ENCODE data around the gene SLC34A1. TPM values are rescaled to one million over a fixed set of nuclear protein-coding genes. Genes with fewer than 3 reads are reported as not detected.
A peak's percentile ranks its signal among the peaks of the same experiment; 100 is the strongest.
"Not testable (repeated sequence)": the region's sequence is repeated elsewhere in the genome, so short reads cannot be mapped to it uniquely, and the experiment has no call there.

SLC34A1 gene
- total RNA-seq, 2 donors from 2014 or later = not detected

DNA sequence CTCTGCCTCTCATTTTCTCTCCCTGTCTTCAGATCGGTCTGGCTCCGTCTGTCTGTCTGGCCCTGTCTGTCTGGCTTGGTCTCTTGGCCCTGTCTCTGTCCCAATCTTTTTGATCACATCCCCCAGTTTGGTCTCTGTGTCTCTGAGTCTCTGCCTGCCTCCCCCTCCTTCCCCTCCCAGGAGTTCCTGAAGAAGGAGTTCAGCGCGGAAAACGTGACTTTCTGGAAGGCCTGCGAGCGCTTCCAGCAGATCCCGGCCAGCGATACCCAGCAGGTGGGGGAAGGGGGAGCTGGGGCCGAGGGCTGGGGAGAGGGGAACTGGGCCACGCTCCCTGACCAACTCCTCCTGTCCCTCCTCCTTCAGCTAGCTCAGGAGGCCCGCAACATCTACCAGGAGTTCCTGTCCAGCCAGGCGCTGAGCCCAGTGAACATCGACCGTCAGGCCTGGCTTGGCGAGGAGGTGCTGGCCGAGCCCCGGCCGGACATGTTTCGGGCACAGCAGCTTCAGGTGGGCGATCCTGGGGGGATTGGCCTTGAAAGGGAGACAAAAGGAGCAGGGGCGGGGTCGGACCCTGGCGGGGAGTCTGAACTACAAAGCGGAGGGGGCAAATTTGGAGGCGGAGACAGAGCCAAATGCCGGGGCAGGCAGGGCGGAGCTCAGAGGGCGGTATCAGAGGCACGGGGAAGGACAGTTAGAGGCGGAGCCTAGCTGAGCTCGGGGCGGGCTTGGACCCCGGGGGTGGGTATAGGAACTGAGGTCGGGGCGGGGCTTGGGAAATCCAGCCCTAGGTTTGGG, 17.5 kb upstream of the SLC34A1 start:
- intact Hi-C loops (cut with DNase I) = no loop called here
- DNase-seq (ENCODE audit: low spot score) = peak; percentile 96

DNA sequence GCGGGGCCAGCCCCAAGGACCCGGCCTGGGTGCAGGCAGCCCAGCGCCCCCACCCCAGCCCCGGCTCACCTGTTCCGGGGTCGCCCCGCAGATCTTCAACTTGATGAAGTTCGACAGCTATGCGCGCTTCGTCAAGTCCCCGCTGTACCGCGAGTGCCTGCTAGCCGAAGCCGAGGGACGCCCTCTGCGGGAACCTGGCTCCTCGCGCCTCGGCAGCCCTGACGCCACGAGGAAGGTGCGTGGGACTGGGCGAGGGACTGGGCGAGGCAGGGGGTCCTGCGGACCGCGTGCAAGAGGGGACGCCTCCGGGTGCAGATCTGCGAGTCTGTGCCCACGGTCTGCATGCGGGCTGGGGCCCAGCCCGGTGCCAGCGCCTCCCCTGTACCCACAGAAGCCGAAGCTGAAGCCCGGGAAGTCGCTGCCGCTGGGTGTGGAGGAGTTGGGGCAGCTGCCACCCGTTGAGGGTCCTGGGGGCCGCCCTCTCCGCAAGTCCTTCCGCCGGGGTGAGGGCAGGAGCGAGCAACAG, 16.8 kb upstream of the SLC34A1 start:
- no peak for DNase-seq (ENCODE audit: low spot score)

DNA sequence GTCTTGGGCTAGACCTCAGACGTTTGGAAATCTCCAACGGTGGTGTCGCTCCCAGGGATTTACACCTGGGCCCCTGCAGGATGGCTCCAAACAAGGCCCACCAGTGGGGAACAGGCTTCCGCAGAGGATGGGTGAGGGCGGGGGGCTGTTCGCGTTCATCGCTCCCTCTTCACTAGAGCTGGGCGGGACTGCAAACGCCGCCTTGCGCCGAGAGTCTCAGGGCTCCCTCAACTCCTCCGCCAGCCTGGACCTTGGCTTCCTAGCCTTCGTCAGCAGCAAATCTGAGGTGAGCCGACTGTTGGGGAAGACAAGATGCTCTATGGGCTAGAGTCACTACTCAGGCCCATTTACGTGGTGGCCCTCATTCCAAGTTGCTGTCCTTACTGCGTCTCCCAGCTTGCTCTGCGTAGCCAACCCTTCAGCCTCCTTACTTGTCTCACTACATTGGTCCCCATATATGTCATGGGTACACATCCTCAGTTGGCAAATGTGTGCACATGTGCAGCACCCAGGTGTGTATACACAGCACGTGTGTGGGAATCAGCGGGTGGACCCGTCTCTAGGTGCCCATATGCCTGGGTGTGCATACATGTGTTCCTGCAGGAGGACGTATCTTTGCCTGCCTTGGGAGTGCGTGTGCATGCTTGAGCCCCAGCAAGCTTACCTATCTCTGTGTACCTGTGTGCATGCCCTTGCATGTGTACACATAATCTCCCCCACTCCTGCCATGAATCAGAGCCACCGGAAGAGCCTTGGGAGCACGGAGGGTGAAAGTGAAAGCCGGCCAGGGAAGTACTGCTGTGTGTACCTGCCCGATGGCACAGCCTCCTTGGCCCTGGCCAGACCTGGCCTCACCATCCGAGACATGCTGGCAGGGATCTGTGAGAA, 16.0 kb upstream of the SLC34A1 start:
- intact Hi-C loops (cut with DNase I) = no loop called here
- no peak for DNase-seq (ENCODE audit: low spot score)

More for the DNA sequence above, 16.8 kb upstream of the SLC34A1 start:
- intact Hi-C loops (cut with DNase I) = no loop called here

- intact Hi-C loops (cut with DNase I) = no loop called here
- DNase-seq (ENCODE audit: low spot score) = no peak
These were observed 15.2 kb upstream of the SLC34A1 start for GRCh38 chr5:177368869-177369644.

- intact Hi-C loops (cut with DNase I) = no loop called here
- no peak for DNase-seq (ENCODE audit: low spot score)
These were observed 14.4 kb upstream of the SLC34A1 start for GRCh38 chr5:177369645-177370440.

- intact Hi-C loops (cut with DNase I) = no loop called here
- DNase-seq (ENCODE audit: low spot score) = peak; percentile 96
These were observed 13.6 kb upstream of the SLC34A1 start for GRCh38 chr5:177370488-177371119.

GRCh38 chr5:177371120-177372033, 12.9 kb upstream of the SLC34A1 start:
- intact Hi-C loops (cut with DNase I) = no loop called here
- no peak for DNase-seq (ENCODE audit: low spot score)

DNA sequence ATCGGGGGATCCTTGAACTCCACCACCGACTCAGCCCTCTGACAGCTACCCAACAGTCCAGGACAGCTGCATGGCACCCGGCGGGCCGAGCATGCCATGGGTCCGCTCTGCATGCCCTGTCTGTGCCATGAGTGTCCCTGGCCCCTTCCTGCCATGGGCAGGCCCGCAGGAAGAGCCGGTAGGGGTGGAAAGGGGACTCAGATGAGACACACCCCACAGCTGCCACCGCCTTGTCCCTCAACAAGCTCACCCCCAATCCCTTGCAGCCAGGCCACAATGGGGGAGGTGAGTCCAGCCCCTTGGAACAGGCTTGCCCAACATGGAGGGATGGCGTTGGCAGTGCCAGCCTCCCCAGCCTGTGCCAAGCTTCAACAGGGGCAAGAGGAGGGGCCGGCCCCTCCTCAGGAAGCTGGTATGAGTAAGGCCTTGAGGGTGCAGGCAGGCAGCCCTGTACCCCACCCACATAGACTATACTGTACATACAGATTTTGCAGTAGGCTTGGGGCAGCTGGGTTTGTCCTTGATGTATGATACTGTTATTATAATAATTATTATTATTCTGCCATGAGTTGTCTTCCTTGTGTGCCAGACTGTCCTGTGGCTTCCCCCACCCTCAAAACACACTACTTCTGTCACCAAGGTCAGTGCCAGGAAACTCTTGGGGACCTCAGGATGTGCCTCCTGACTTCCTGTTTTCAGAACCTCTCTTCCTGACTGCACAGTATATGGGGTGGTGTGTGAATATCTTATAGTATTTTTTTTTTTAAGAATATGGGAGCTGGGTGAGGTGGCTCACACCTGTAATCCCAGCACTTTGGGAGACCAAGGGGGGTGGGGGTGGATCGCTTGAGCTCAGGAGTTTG, 12.0 kb upstream of the SLC34A1 start:
- no peak for DNase-seq (ENCODE audit: low spot score)
- intact Hi-C loops (cut with DNase I) = no loop called here

DNA sequence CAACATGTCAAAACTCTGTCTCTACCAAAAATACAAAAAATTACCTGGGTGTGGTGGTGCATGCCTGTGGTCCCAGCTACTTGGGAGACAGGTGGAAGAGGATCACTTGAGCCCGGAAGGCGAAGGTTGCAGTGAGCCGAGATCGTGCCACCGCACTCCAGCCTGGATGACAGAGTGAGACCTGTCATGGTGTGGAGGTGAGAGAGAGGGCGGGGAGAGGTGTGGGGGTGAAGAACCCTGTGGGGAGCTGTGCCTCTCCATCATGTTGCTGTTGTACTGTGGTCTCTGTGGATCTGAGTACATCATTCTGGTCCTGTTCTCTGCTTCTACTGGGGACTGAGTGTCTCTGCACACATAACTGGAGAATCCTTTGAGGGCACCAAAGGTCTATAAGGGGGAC, 11.3 kb upstream of the SLC34A1 start:
- no peak for DNase-seq (ENCODE audit: low spot score)
- intact Hi-C loops (cut with DNase I) = no loop called here

- intact Hi-C loops (cut with DNase I) = no loop called here
- no peak for DNase-seq (ENCODE audit: low spot score)
These were observed 10.4 kb upstream of the SLC34A1 start for GRCh38 chr5:177373806-177374205.

- intact Hi-C loops (cut with DNase I) = no loop called here
These were observed 10.0 kb upstream of the SLC34A1 start for GRCh38 chr5:177374211-177374610.

GRCh38 chr5:177375516-177375915, 8.7 kb upstream of the SLC34A1 start:
- DNase-seq (ENCODE audit: low spot score); intact Hi-C loops (cut with DNase I): not testable (repeated sequence)

More at GRCh38 chr5:177374211-177374610, 10.0 kb upstream of the SLC34A1 start:
- no peak for DNase-seq (ENCODE audit: low spot score)

- intact Hi-C loops (cut with DNase I) = no loop called here
These were observed 8.1 kb upstream of the SLC34A1 start for GRCh38 chr5:177376107-177376506.

DNA sequence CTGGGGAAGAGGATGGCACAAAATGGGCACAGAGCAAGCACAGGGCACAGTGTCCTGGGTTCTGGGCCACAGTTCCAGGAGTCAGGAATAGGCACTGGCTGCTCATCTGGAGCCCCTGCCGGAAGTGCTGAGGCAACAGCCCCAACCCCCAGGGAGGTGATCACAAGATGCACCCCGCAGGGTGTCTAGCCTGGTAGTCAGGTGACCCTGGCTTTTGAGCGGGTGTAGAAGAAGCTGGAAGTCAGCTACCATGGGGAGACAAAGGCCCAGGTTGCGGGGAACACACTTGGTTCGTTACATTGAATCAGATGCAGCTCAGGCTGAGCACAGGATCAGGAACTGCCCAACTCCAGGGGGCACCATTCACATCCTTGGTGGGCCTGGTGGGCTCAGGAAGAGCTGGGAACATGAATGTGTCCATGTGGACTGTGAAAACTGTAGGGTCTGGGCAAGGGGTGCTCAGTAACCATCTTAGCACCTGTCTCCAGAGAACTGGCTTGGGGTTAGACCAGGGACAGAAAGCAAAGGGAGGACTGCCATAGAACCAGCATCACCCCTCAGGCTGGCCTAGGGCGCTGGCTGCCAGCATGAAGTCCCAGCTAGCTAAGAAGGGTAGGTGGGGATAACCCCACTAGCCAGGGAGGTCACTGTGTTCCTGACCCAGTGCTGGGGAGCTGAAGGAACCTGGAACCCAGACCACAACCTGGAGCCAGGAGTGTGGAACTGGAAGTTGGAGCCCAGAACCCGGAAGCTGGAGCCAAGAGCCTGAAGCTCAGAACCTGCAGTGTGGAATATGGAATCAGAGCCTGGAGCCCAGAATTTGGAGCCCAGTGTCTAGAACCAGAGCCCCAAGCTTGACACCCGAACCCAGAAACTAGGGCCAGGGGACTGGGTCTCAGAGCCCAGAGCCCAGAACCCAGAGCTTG, 6.1 kb upstream of the SLC34A1 start:
- intact Hi-C loops (cut with DNase I) = no loop called here
- DNase-seq (ENCODE audit: low spot score) = no peak

More at GRCh38 chr5:177376107-177376506, 8.1 kb upstream of the SLC34A1 start:
- no peak for DNase-seq (ENCODE audit: low spot score)

All from posterior vena cava (tissue), 2 donors.